ENCODE results near the gene CMTM7.

Gene CMTM7

GRCh38 chr3:32493437-32494414 lies 102.1 kb downstream of the CMTM7 start:
- DNase-seq: no peak

DNA sequence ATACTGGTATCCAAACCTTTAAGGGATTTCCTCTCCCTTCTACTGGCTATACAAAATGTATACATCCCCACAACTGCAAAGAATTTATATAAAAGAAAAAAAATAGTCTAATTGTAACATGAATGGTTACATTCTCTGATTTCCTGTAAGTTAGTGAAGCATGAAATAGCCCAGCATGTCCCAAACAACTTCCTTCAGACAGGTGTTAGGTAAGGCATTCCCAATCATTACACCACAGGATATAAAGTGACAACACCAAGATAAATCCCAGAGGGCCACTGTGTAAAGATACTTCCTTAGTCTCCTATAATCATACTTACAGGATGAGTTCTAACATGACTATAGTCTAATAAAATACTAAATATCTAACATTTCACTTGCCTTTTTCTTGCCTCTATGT lies 103.4 kb downstream of the CMTM7 start:
- DNase-seq: no peak

- DNase-seq: no peak
Measured at GRCh38 chr3:32495609-32496008, 104.0 kb downstream of the CMTM7 start.

DNA sequence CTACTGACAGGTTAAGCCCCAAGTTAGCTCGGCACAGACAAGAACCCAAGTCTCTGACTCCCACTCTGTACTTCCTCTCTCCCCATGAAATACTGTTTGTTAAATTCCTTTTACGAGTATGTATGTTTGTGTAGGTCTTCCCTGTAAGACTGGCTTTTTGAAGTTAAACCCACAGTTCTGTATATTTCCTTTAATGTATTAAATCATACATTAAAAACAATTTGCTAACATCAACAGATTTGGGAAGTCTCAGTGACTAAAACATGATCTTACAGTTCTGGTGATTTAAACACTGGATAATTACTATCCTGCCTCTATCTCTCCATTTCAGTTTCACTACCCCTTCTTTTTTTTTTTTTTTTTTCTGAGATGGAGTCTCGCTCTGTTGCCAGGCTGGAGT lies 106.6 kb downstream of the CMTM7 start:
- no peak for DNase-seq

GRCh38 chr3:32498992-32499391 lies 107.3 kb downstream of the CMTM7 start:
- DNase-seq: no peak

- DNase-seq: no peak
Measured at GRCh38 chr3:32499585-32499984, 107.9 kb downstream of the CMTM7 start.

DNA sequence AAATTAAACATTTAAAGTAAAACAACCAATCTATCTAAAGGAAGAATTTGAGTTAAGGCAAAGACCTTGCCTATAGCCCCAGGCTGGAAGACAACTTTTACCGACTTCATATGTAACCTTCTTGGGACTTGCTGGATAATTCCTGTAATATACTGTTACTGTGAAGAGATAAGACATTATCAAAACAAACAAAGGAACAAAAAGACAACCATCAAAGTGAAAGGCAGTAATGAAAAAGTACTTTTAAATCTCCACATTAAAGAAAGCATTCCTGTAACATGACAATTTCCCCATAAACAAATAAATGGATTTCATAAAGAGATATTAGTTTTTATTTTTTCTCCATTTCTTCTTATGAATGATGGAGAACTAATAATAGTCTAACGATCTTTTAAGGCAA lies 108.6 kb downstream of the CMTM7 start:
- no peak for DNase-seq

- peak; percentile 32 for DNase-seq
Measured at GRCh38 chr3:32500880-32501782, 109.5 kb downstream of the CMTM7 start.

GRCh38 chr3:32501783-32502117 lies 110.1 kb downstream of the CMTM7 start:
- no peak for DNase-seq

GRCh38 chr3:32502118-32502945 lies 110.7 kb downstream of the CMTM7 start, which contains the start of gene CMTM6:
TSS of gene CMTM6 (minus strand) at chr3:32502852. CDS start at chr3:32502745, 107 bp downstream.
- peak; percentile 94 for DNase-seq

- DNase-seq: no peak
Measured at GRCh38 chr3:32502946-32503286, 111.3 kb downstream of the CMTM7 start.

All from retina (tissue), 1 donor.